HCT116 (cell line): ENCODE measurements around the gene SLC9C2. TPM values are rescaled to one million over a fixed set of nuclear protein-coding genes. Genes with fewer than 3 reads are reported as not detected.

ENCODE experiments used
- ATAC-seq: fragments of 200-7000 bp; cut with Tn5 transposase; 2 replicates; pipeline ENCODE4 v1.9.1; 2020; ENCODE audit warnings: mild to moderate bottlenecking, moderate library complexity
- BruUV-seq: library from RNA; stranded (reverse); fragments of 400-500 nt; replicated peaks from 2 replicates; lab custom pipeline; 2021; lab: Mats Ljungman, UMichigan
- CTCF ChIA-PET: fragments of 300-600 bp; sonication (Branson Sonifier 250); formaldehyde crosslinking; loops from one replicate; lab custom pipeline; 2021; ENCODE audit warnings: antibody characterized with exemption; lab: Charles Lee
- POLR2A ChIA-PET: fragments of 300-600, 350-600 bp; sonication (Branson Sonifier 250); formaldehyde crosslinking; loops from one replicate; lab custom pipeline; 2021; ENCODE audit warnings: antibody characterized with exemption; lab: Charles Lee
- RAD21 ChIA-PET, 2 experiments: fragments of 300-600 bp; sonication (Branson Sonifier 250); formaldehyde crosslinking; loops; one replicate each; lab custom pipeline; 2023; ENCODE audit warnings: low total read pairs in 2 of 2; ENCODE audit not compliant: uncharacterized antibody in 2 of 2, unreplicated experiment in 2 of 2, low non-redundant PET in 1 of 2; lab: Charles Lee
- DNase-seq: peaks from one replicate; pipeline ENCODE4 v3.0.0-alpha.2; 2010; ENCODE audit warnings: low read depth, low spot score
- H2AFZ ChIP-seq: fragments of 200-600 bp; shearing (Covaris generic), sonication (generic); 2 replicates; pipeline ENCODE4 v1.6.1; 2017; ENCODE audit warnings: low read depth, mixed run types, mixed read lengths, antibody characterized with exemption, low read length; ENCODE audit not compliant: poor library complexity, severe bottlenecking
- H3K27ac ChIP-seq: 2 replicates; pipeline ENCODE4 v1.5.1; 2012; ENCODE audit warnings: low read depth, low read length
- H3K27me3 ChIP-seq: fragments of 200-600 bp; sonication (generic); 2 replicates; pipeline ENCODE4 v1.6.1; 2016; ENCODE audit warnings: mixed run types, low read length, mixed read lengths; ENCODE audit not compliant: insufficient read depth
- H3K36me3 ChIP-seq, 2 experiments: fragments of 200-500 bp in 1 of 2; fragments of 200-600 bp in 1 of 2; sonication (Bioruptor generic) in 1 of 2; sonication (generic) in 1 of 2; 2 replicates each; pipeline versions ENCODE4 v1.5.1 to v1.6.1; 2014 to 2016; ENCODE audit warnings: low read length in 2 of 2, inconsistent platforms in 1 of 2, mixed read lengths in 1 of 2, mixed run types in 1 of 2; ENCODE audit not compliant: insufficient read depth in 2 of 2, control insufficient read depth in 1 of 2
- H3K4me1 ChIP-seq, 2 experiments: fragments of 200-600 bp in 1 of 2; sonication (generic) in 1 of 2; 2 replicates each; pipeline versions ENCODE4 v1.5.1 to v1.6.1; 2012 to 2017; ENCODE audit warnings: low read length in 2 of 2, inconsistent platforms in 1 of 2, mild to moderate bottlenecking in 1 of 2, mixed read lengths in 1 of 2, mixed run types in 1 of 2, moderate library complexity in 1 of 2; ENCODE audit not compliant: insufficient read depth in 2 of 2, control insufficient read depth in 1 of 2
- H3K4me2 ChIP-seq: fragments of 200-600 bp; sonication (generic); 2 replicates; pipeline ENCODE4 v1.6.1; 2017; ENCODE audit warnings: mixed run types, low read length, mixed read lengths
- H3K4me3 ChIP-seq, 2 experiments: fragments of 200-600 bp in 1 of 2; sonication (generic) in 1 of 2; replicated peaks in 1 of 2; 2 replicates each; pipeline ENCODE4 v1.5.1; 2011 to 2016; ENCODE audit warnings: low read length in 2 of 2, control low read depth in 1 of 2, low read depth in 1 of 2, mild to moderate bottlenecking in 1 of 2, mixed read lengths in 1 of 2, mixed run types in 1 of 2
- H3K79me2 ChIP-seq: fragments of 200-600 bp; sonication (generic); 2 replicates; pipeline ENCODE4 v1.6.1; 2017; ENCODE audit warnings: mild to moderate bottlenecking, mixed run types, low read length, moderate library complexity, mixed read lengths; ENCODE audit not compliant: insufficient read depth
- H3K9ac ChIP-seq: fragments of 200-600 bp; sonication (generic); 2 replicates; pipeline ENCODE4 v1.6.1; 2016; ENCODE audit warnings: low read length, mixed read lengths
- H3K9me2 ChIP-seq: fragments of 200-600 bp; sonication (generic), shearing (Covaris generic); 2 replicates; pipeline ENCODE4 v1.6.1; 2017; ENCODE audit warnings: mixed run types, mild to moderate bottlenecking, moderate library complexity; ENCODE audit not compliant: insufficient read depth
- H3K9me3 ChIP-seq, 2 experiments: fragments of 200-500 bp in 1 of 2; fragments of 200-600 bp in 1 of 2; sonication (Bioruptor generic) in 1 of 2; sonication (generic) in 1 of 2; 2 replicates each; pipeline ENCODE4 v1.6.1; 2014 to 2017; ENCODE audit warnings: low read length in 2 of 2, mixed read lengths in 2 of 2, inconsistent platforms in 1 of 2, low read depth in 1 of 2, mild to moderate bottlenecking in 1 of 2, mixed run types in 1 of 2, moderate library complexity in 1 of 2; ENCODE audit not compliant: control insufficient read depth in 1 of 2, insufficient read depth in 1 of 2
- H4K20me1 ChIP-seq: fragments of 200-600 bp; sonication (generic), shearing (Covaris generic); 2 replicates; pipeline ENCODE4 v1.6.1; 2017; ENCODE audit warnings: mixed run types, mild to moderate bottlenecking, moderate library complexity; ENCODE audit not compliant: insufficient read depth
- ATF3 ChIP-seq: IDR thresholded peaks from 2 replicates; pipeline ENCODE4 v1.6.1; 2012
- CEBPB ChIP-seq: IDR thresholded peaks from 2 replicates; pipeline ENCODE4 v1.6.1; 2012; ENCODE audit warnings: low read depth
- EGR1 ChIP-seq: IDR thresholded peaks from 2 replicates; pipeline ENCODE4 v1.6.1; 2012; ENCODE audit warnings: low read depth
- SIN3A ChIP-seq: IDR thresholded peaks from 2 replicates; pipeline ENCODE4 v1.6.1; 2012; ENCODE audit warnings: low read depth
- SRF ChIP-seq: IDR thresholded peaks from 2 replicates; pipeline ENCODE4 v1.6.1; 2012; ENCODE audit warnings: low read depth
- intact Hi-C: fragments of 100-400 bp; cut with micrococcal nuclease; formaldehyde crosslinking; loops from 2 replicates; pipeline ENCODE4 v1.10.0; 2022
- total RNA-seq: library from RNA; stranded (reverse); gene quantifications from one replicate; pipeline ENCODE4 v1.2.1, GENCODE V29; 2021; ENCODE audit not compliant: unreplicated experiment

Gene SLC9C2
- total RNA-seq, 1 experiment from 2014 or later: not detected

GRCh38 chr1:173454966-173455524 is 147.8 kb downstream of the SLC9C2 start:
- no peak for DNase-seq
- no peak overlapping the region for H3K9ac ChIP-seq
- no peak overlapping the region for H3K4me3 ChIP-seq
- no peaks in the 10 kb centered on the region for H3K4me1 ChIP-seq
- no TSS peak for BruUV-seq
- no peak overlapping the region for H3K4me2 ChIP-seq
- no peak for ATAC-seq
- ChIA-PET CTCF (no interaction called here), POLR2A (no interaction called here), RAD21 (no interaction called here)
- H3K9me3 ChIP-seq: no peaks in the 10 kb centered on the region; a peak in 1 of 4 replicates
- no peaks in the 10 kb centered on the region for H3K27me3 ChIP-seq
- no peaks in the 10 kb centered on the region for H3K9me2 ChIP-seq
- H3K79me2 ChIP-seq: no peaks in the 10 kb centered on the region
- no peak overlapping the region for H2AFZ ChIP-seq
- H4K20me1 ChIP-seq: no peaks in the 10 kb centered on the region
- TF ChIP-seq ATF3: no peak
- no peak overlapping the region for H3K27ac ChIP-seq
- intact Hi-C loops: no loop called here
- H3K36me3 ChIP-seq: no peaks in the 10 kb centered on the region

- Histone ChIP-seq H3K4me2 (no peak overlapping the region), H3K36me3 (no peaks in the 10 kb centered on the region), H3K9me2 (no peaks in the 10 kb centered on the region), H3K9me3 (no peaks in the 10 kb centered on the region; a peak in 1 of 4 replicates)
- no peak for TF ChIP-seq CEBPB
- TF ChIP-seq EGR1: no peak
- no peak for TF ChIP-seq ATF3
- TF ChIP-seq SRF: no peak
- TF ChIP-seq SIN3A: no peak
- TF ChIP-seq, all 23 proteins: peak for 0
- RAD21 ChIA-PET: no interaction called here
- Histone ChIP-seq H3K4me1 (no peaks in the 10 kb centered on the region), H3K27ac (no peak overlapping the region), H4K20me1 (no peaks in the 10 kb centered on the region), H3K79me2 (no peaks in the 10 kb centered on the region), H3K4me3 (no peak overlapping the region), H3K27me3 (no peaks in the 10 kb centered on the region), H3K9ac (no peak overlapping the region), H2AFZ (no peak overlapping the region)
- DNase-seq: no peak
- intact Hi-C loops: no loop called here
- CTCF ChIA-PET: no interaction called here
- no peak for ATAC-seq
- POLR2A ChIA-PET: no interaction called here
- no TSS peak for BruUV-seq
Observed at GRCh38 chr1:173453982-173454381, 148.9 kb downstream of the SLC9C2 start.
